Measurements from ENCODE around the gene FKTN.
"Not testable (repeated sequence)": the region's sequence is repeated elsewhere in the genome, so short reads cannot be mapped to it uniquely, and the experiment has no call there.

Gene FKTN

GRCh38 chr9:105557804-105558610 is at the start of gene FKTN:
Gene FKTN, plus strand, starts transcription at chr9:105558131. Its CDS starts 16,902 bp downstream, at chr9:105575033.
- Mint-ChIP-seq H3K4me3 (peak within 1 kb of the TSS; percentile 91), H3K27ac (peak within 1 kb of the TSS; percentile 55), H3K27me3 (no peaks in the 10 kb centered on the region), H3K9me3 (peaks cover 11% of the 10 kb centered on the region), H3K36me3 (ENCODE audit: low read depth) (peaks cover 26% of the 10 kb centered on the region), H3K4me1 (ENCODE audit: low read depth) (peaks cover 19% of the 10 kb centered on the region)

- H3K4me1 Mint-ChIP-seq (ENCODE audit: low read depth): peaks cover 10% of the 10 kb centered on the region
- no peaks in the 10 kb centered on the region for H3K36me3 Mint-ChIP-seq (ENCODE audit: low read depth)
- no peak overlapping the region for H3K27ac Mint-ChIP-seq
- H3K27me3 Mint-ChIP-seq: no peaks in the 10 kb centered on the region
- no peak overlapping the region for H3K4me3 Mint-ChIP-seq
- no peaks in the 10 kb centered on the region for H3K9me3 Mint-ChIP-seq
These were observed 49.4 kb upstream of the FKTN start for GRCh38 chr9:105508530-105508929.

GRCh38 chr9:105510024-105510423 is 47.9 kb upstream of the FKTN start:
- Mint-ChIP-seq H3K4me3 (no peak overlapping the region), H3K36me3 (ENCODE audit: low read depth) (no peaks in the 10 kb centered on the region), H3K9me3 (no peaks in the 10 kb centered on the region), H3K27ac (no peak overlapping the region), H3K4me1 (ENCODE audit: low read depth) (peaks cover 10% of the 10 kb centered on the region), H3K27me3 (no peaks in the 10 kb centered on the region)

DNA sequence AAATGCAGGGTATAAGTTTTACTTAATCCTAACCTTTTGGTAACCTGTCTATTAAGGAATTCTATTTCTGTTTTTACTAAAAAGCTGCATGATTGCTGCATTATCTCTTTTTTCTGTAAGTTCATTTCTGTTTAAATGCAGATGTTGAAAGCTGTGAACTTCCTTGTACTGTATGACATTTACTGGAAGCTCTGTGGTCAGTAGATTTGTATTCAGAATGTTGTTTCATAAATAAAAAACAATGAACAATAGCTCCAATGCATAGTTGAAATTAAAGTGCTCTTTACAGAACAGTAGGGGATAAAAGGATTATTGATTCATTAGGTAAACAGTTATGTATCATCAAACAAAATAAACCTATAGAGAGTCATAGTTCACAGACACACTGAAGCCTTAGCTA is 46.5 kb upstream of the FKTN start:
- H3K27me3 Mint-ChIP-seq: no peaks in the 10 kb centered on the region
- H3K4me1 Mint-ChIP-seq (ENCODE audit: low read depth): peaks cover 10% of the 10 kb centered on the region
- no peaks in the 10 kb centered on the region for H3K9me3 Mint-ChIP-seq
- H3K36me3 Mint-ChIP-seq (ENCODE audit: low read depth): no peaks in the 10 kb centered on the region
- no peak overlapping the region for H3K4me3 Mint-ChIP-seq
- no peak overlapping the region for H3K27ac Mint-ChIP-seq

GRCh38 chr9:105515811-105516413 is 42.0 kb upstream of the FKTN start:
- H3K27me3 Mint-ChIP-seq: no peaks in the 10 kb centered on the region

DNA sequence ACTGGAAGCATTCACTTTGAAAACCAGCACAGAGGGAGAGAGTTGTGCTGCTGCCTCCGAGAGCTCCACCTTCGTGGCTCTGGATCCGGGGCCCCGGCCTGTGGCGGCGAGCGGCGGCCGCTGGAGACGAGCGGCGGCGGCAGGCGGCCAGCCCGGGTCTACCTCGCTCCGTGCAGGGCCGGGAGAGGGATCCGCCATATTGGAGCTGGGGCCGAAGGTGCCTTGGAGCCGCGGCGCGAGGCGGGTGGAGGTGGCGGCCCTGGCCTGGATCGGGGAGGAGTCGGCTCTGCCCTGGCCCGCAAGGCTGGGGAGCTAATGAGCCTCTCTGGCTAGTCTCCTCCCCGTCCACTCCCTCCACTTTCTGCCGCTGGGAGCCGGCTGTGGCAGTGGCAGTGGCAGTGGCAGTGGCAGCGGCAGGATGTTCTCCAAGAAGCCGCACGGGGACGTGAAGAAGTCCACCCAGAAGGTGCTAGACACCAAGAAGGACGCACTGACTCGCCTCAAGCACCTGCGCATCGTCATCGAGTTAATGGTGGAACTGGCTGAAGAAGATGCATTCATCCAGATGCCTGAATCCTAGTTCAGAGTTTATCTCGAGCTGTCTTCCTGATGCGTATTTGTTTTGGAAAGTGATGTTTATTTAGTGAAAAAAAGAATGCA is 38.1 kb upstream of the FKTN start:
- not testable (repeated sequence) for H3K27me3 Mint-ChIP-seq; H3K9me3 Mint-ChIP-seq; H3K27ac Mint-ChIP-seq; H3K4me1 Mint-ChIP-seq (ENCODE audit: low read depth); H3K4me3 Mint-ChIP-seq; H3K36me3 Mint-ChIP-seq (ENCODE audit: low read depth)

More at GRCh38 chr9:105515811-105516413, 42.0 kb upstream of the FKTN start:
- Mint-ChIP-seq H3K27ac (no peak overlapping the region), H3K9me3 (no peaks in the 10 kb centered on the region), H3K4me3 (no peak overlapping the region), H3K4me1 (ENCODE audit: low read depth) (no peaks in the 10 kb centered on the region), H3K36me3 (ENCODE audit: low read depth) (no peaks in the 10 kb centered on the region)

GRCh38 chr9:105520992-105521391 is 36.9 kb upstream of the FKTN start:
- H3K4me3 Mint-ChIP-seq; H3K27ac Mint-ChIP-seq; H3K4me1 Mint-ChIP-seq (ENCODE audit: low read depth); H3K27me3 Mint-ChIP-seq; H3K9me3 Mint-ChIP-seq; H3K36me3 Mint-ChIP-seq (ENCODE audit: low read depth): not testable (repeated sequence)

DNA sequence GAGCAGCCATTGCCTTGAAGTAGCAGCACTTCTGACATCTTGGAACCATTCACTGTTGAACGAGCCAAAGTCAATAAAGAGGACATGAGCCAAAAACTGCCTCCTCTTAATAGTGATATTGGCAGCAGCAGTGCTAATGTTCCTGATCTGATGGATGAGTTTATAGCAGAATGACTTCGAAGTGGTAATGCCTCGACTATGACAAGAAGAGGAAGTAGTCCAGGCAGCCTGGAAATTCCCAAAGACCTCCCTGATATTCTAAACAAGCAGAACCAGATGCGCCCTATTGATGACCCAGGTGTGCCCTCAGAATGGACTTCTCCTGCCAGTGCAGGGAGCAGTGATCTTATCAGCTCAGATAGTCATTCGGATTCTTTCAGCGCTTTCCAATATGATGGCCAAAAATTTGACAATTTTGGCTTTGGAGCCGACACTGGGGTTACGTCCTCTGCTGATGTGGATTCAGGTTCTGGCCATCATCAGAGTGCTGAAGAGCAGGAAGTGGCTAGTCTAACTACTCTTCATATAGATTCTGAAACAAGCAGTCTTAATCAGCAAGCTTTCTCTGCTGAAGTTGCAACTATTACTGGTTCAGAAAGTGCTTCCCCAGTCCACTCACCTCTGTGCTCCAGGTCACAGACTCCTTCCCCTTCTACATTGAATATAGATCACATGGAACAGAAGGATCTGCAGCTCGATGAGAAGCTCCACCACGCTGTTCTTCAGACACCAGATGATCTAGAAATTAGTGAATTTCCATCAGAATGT is 35.1 kb upstream of the FKTN start:
- not testable (repeated sequence) for H3K36me3 Mint-ChIP-seq (ENCODE audit: low read depth); H3K27ac Mint-ChIP-seq; H3K9me3 Mint-ChIP-seq; H3K27me3 Mint-ChIP-seq; H3K4me3 Mint-ChIP-seq; H3K4me1 Mint-ChIP-seq (ENCODE audit: low read depth)

- Mint-ChIP-seq H3K36me3 (ENCODE audit: low read depth) (no peaks in the 10 kb centered on the region), H3K9me3 (no peaks in the 10 kb centered on the region), H3K27ac (no peak overlapping the region), H3K4me3 (no peak overlapping the region), H3K27me3 (no peaks in the 10 kb centered on the region), H3K4me1 (ENCODE audit: low read depth) (peaks cover 30% of the 10 kb centered on the region)
These were observed 26.4 kb upstream of the FKTN start for GRCh38 chr9:105531530-105531929.

GRCh38 chr9:105535920-105536668 is 21.8 kb upstream of the FKTN start:
- Mint-ChIP-seq H3K36me3 (ENCODE audit: low read depth) (no peaks in the 10 kb centered on the region), H3K9me3 (no peaks in the 10 kb centered on the region), H3K27me3 (no peaks in the 10 kb centered on the region), H3K4me3 (no peak overlapping the region), H3K27ac (no peak overlapping the region), H3K4me1 (ENCODE audit: low read depth) (peaks cover 30% of the 10 kb centered on the region)

DNA sequence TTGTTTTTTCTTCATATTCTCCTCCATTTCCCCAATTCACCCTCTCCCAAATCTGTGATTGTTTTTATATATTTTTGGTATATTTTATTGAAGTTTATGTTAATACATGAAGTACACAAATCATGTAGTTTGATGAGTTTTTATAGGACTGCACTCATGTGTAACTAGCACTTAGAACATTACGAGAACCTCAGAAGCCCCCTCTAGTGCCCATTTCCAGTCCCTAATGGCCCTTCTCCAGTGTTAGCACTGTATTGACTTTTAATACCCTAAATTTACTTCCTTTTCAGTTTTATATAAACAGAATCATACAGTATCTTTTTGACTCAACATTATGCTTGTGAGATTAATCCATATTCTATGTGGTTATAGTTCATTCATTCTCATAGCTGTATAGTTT is 18.5 kb upstream of the FKTN start:
- H3K4me1 Mint-ChIP-seq (ENCODE audit: low read depth): peaks cover 32% of the 10 kb centered on the region
- H3K27me3 Mint-ChIP-seq: no peaks in the 10 kb centered on the region
- H3K4me3 Mint-ChIP-seq: no peak overlapping the region
- no peaks in the 10 kb centered on the region for H3K36me3 Mint-ChIP-seq (ENCODE audit: low read depth)
- no peaks in the 10 kb centered on the region for H3K9me3 Mint-ChIP-seq
- no peak overlapping the region for H3K27ac Mint-ChIP-seq

GRCh38 chr9:105541838-105542237 is 16.1 kb upstream of the FKTN start:
- Mint-ChIP-seq H3K27ac (no peak overlapping the region), H3K27me3 (no peaks in the 10 kb centered on the region), H3K4me1 (ENCODE audit: low read depth) (peaks cover 13% of the 10 kb centered on the region), H3K4me3 (no peak overlapping the region), H3K36me3 (ENCODE audit: low read depth) (no peaks in the 10 kb centered on the region), H3K9me3 (no peaks in the 10 kb centered on the region)

DNA sequence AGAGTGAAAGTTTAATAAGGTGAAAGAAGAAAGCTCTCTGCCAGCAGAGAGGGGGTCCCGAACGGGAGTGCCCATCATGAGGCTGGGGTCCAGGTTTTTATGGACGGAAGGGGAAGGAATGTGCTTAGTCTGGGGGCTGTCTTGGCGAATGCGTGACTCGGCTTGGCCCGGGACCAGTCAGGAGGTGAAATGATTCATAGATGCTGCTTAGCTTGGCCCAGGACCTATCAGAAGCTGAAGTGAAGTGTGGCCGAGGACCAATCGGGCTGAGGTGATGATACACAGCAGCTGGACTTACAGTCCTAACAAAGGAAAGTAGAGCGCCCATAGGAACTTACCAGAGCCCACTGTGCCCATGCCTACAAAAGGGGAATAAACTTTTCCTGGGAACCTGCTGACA is 3.9 kb upstream of the FKTN start:
- Mint-ChIP-seq H3K4me1 (ENCODE audit: low read depth) (peaks cover 12% of the 10 kb centered on the region), H3K9me3 (no peaks in the 10 kb centered on the region), H3K27me3 (no peaks in the 10 kb centered on the region), H3K4me3 (no peak overlapping the region), H3K27ac (no peak overlapping the region), H3K36me3 (ENCODE audit: low read depth) (no peaks in the 10 kb centered on the region)

DNA sequence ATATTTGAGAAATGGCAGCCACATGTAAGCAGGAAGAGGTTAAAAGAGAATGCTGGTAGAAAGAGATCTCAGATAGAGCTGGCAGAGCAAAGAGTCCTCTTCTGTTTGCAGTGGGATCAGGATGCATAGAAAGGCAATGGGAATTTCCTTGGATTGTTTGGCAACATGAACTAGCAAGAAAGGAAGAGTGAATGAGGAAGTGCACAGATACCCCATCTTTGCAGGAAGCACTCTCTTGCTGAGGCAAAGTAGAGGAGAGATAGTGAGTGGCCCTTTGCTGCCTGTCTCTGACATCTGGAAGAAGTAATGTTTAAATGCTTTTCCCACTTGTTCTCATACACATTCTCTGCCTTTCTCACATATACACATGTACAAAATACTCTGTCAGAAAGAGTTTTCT is 14.5 kb downstream of the FKTN start:
- no peaks in the 10 kb centered on the region for H3K4me1 Mint-ChIP-seq (ENCODE audit: low read depth)
- peaks cover 13% of the 10 kb centered on the region for H3K9me3 Mint-ChIP-seq
- no peak overlapping the region for H3K27ac Mint-ChIP-seq
- H3K27me3 Mint-ChIP-seq: no peaks in the 10 kb centered on the region
- peaks cover 53% of the 10 kb centered on the region for H3K36me3 Mint-ChIP-seq (ENCODE audit: low read depth)
- H3K4me3 Mint-ChIP-seq: no peak overlapping the region

Measured in stimulated activated naive CD8-positive, alpha-beta T cell treated with anti-CD3 and anti-CD28 coated beads, Interleukin-15, Interleukin-2, amounts not matched to agents 100 ng/mL and 50 ng/mL, for 24 hours (primary cell).